ENCODE measurements around the gene ODAD4.
A peak's percentile ranks its signal among the peaks of the same experiment; 100 is the strongest.

ODAD4 gene

GRCh38 chr17:41930009-41930832 is at the start of gene ODAD4:
TSS of gene ODAD4 (plus strand) at chr17:41930617. CDS start at chr17:41930724, 107 bp downstream.
- peak; percentile 97 for DNase-seq

- DNase-seq: no peak
Observed at GRCh38 chr17:41882756-41883155, 47.7 kb upstream of the ODAD4 start.

GRCh38 chr17:41885733-41886132 is 44.7 kb upstream of the ODAD4 start:
- DNase-seq: no peak

GRCh38 chr17:41888332-41888965 is 42.0 kb upstream of the ODAD4 start:
- DNase-seq: no peak

GRCh38 chr17:41891135-41892020 is 39.0 kb upstream of the ODAD4 start:
- no peak for DNase-seq

- DNase-seq: no peak
Observed at GRCh38 chr17:41892021-41892376, 38.4 kb upstream of the ODAD4 start.

GRCh38 chr17:41893384-41893783 is 37.0 kb upstream of the ODAD4 start:
- no peak for DNase-seq

- DNase-seq: no peak
Observed at GRCh38 chr17:41894791-41895331, 35.6 kb upstream of the ODAD4 start.

GRCh38 chr17:41895617-41896016 is 34.8 kb upstream of the ODAD4 start:
- DNase-seq: peak; percentile 90

GRCh38 chr17:41896726-41897125 is 33.7 kb upstream of the ODAD4 start:
- DNase-seq: no peak

- no peak for DNase-seq
Observed at GRCh38 chr17:41901646-41902045, 28.8 kb upstream of the ODAD4 start.

- DNase-seq: no peak
Observed at GRCh38 chr17:41904242-41904841, 26.1 kb upstream of the ODAD4 start.

GRCh38 chr17:41905172-41905571 is 25.2 kb upstream of the ODAD4 start:
- no peak for DNase-seq

- DNase-seq: no peak
Observed at GRCh38 chr17:41906465-41907184, 23.8 kb upstream of the ODAD4 start.

- peak; percentile 85 for DNase-seq
Observed at GRCh38 chr17:41907185-41907556, 23.2 kb upstream of the ODAD4 start.

GRCh38 chr17:41907633-41908539 is 22.5 kb upstream of the ODAD4 start:
- DNase-seq: no peak

- DNase-seq: no peak
Observed at GRCh38 chr17:41909088-41909487, 21.3 kb upstream of the ODAD4 start.

GRCh38 chr17:41910701-41911391 is 19.6 kb upstream of the ODAD4 start:
- no peak for DNase-seq

- no peak for DNase-seq
Observed at GRCh38 chr17:41912925-41913324, 17.5 kb upstream of the ODAD4 start.

GRCh38 chr17:41913798-41914197 is 16.6 kb upstream of the ODAD4 start:
- no peak for DNase-seq
